Measurements from ENCODE around the gene SSR1.

Gene SSR1

DNA sequence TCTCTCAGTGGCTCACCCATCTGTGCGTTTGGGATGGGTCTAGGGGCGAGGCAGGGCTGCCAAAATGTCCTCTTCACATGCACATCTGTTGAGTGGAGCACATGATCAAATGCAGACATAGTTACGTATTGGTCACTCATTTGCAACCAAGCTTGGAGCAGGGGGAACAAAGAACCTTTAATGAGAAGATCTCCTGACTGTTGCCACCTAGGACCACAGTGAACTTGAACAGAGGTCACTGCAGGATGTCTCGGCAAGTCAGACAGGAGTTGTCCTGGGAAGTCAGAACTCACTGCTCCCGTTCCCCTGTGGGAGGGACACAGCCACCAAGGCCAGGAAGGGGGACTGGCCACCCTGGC, 73.4 kb downstream of the SSR1 start:
- no peak for DNase-seq (ENCODE audit: low read depth)

DNA sequence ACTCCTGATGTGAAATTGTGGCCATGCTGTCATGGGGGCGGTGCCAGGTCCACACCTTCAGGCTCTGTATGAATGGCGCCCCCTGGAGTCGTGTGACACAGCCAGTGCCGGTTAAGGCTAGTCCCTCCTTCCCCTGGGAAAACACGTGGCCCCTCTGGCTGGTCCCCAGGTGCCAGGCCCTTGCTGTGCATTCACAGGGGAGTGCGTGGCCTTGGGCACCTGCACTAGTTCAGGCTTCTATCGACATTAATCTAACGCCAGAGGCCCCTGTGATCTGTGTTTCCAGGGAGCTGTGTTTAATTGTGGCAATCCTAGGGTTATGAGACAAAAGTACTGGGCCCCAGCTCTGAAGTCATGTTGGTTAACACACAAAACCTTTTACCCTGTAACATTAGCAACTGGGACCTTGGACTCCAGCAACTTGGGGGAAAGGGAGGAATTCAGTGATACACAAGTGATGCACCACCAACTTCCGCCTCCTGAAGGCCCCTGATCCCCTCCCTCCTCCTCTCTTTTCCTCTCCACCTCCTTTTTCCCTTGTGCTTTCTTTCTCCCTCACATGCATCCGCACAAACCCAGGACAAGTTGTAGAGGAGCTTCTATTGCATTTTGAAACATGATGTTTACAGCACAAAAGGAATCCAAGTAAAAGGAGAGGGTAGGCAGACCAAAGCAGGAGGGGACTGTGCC, 74.0 kb downstream of the SSR1 start:
- peak; percentile 66 for DNase-seq (ENCODE audit: low read depth)

- DNase-seq (ENCODE audit: low read depth): no peak
Observed at GRCh38 chr6:7238526-7238899, 74.5 kb downstream of the SSR1 start.

DNA sequence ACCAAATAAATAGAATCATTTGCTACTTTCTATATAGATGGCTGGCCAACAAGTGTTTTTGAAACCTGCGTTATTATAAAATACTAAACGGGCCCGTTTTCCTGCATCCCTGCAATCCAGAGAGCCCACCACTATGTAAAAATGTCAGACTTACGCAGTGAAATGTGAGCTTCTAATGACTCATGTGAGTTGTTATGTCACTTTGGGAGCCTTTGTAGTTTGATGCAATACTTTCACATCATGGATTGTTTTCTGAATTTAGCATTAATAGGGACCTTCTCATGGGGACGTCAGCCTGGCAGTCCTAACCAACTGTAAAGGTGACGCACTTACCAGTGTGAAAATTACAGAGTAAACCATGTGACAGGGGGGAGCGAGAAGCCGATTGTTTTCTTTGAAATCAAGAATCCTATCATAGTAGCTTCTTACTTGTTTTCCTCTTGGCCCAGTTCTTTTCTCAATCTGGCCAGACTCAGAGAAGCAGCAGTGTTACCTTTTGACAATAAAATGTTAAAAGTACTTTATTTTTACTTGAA, 75.3 kb downstream of the SSR1 start:
- DNase-seq (ENCODE audit: low read depth): no peak

- DNase-seq (ENCODE audit: low read depth): no peak
Observed at GRCh38 chr6:7236306-7237209, 76.4 kb downstream of the SSR1 start.

GRCh38 chr6:7235712-7236305, 77.2 kb downstream of the SSR1 start:
- DNase-seq (ENCODE audit: low read depth): no peak

DNA sequence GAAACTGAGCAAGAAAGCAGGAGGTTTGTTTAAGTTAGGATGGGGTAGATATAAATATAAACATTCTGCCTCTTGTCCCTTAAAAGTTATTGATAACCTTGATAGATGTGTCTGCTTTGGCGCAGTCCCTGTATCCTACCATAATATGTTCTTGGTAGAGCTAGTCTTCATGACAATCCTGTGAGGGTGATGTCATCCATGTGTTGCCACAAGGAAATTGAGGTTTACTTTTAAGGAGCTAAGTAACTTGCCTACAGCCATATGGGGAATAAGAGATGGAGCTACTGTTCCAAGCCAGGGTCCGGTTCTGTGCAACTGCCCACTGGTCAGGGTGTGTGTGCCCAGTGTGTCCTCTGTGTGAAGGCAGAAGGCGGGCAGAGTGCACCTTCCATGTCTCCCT, 78.5 kb downstream of the SSR1 start:
- DNase-seq (ENCODE audit: low read depth): no peak

GRCh38 chr6:7232351-7232750, 80.6 kb downstream of the SSR1 start:
- DNase-seq (ENCODE audit: low read depth): no peak

- no peak for DNase-seq (ENCODE audit: low read depth)
Observed at GRCh38 chr6:7230956-7231713, 81.9 kb downstream of the SSR1 start.

DNA sequence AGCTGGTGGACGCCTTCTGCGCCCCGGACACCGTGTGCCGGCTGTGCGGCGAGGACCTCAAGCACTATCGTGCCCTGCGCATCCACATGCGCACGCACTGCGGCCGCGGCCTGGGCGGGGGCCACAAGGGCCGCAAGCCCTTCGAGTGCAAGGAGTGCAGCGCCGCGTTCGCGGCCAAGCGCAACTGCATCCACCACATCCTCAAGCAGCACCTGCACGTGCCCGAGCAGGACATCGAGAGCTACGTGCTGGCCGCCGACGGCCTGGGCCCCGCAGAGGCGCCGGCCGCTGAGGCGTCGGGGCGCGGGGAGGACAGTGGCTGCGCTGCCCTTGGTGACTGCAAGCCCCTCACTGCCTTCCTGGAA, 82.7 kb downstream of the SSR1 start:
- DNase-seq (ENCODE audit: low read depth): no peak

DNA sequence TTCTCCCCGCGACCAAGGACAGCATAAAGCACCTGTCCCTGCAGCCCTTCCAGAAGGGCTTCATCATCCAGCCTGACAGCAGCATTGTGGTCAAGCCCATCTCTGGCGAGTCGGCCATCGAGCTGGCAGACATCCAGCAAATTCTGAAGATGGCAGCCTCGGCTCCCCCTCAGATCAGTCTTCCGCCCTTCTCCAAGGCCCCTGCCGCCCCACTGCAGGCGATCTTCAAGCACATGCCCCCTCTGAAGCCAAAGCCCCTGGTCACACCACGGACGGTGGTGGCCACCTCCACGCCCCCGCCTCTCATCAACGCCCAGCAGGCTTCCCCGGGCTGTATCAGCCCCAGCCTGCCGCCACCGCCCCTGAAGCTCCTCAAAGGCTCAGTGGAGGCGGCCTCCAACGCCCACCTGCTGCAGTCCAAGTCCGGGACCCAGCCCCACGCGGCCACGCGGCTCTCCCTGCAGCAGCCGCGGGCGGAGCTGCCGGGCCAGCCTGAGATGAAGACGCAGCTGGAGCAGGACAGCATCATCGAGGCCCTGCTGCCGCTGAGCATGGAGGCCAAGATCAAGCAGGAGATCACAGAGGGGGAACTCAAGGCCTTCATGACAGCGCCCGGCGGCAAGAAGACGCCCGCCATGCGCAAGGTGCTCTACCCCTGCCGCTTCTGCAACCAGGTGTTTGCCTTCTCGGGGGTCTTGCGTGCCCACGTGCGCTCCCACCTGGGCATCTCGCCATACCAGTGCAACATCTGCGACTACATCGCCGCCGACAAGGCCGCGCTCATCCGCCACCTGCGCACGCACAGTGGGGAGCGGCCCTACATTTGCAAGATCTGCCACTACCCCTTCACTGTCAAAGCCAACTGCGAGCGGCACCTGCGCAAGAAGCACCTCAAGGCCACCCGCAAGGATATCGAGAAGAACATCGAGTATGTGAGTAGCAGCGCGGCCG, 83.3 kb downstream of the SSR1 start:
- DNase-seq (ENCODE audit: low read depth): no peak

GRCh38 chr6:7228662-7229375, 84.2 kb downstream of the SSR1 start:
- DNase-seq (ENCODE audit: low read depth): no peak

- DNase-seq (ENCODE audit: low read depth): no peak
Observed at GRCh38 chr6:7224731-7225130, 88.3 kb downstream of the SSR1 start.

DNA sequence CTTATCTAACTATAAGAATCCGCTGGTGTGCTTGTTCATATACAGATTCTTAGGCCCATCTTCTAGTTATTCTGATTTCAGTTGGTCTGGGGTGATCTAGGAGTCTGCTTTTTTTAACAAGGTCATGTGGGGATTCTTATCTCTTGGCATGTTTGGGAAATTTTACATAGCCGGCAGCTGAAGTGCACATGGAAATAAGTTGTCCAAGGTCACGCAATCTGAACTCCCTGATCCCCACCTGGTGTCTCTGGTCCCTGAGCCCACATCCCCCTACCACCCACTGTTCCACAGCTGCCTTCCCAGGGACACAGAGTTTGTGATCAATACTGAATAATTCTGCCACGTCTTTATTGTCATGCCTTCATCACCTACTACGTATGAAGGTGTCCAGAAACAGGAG, 90.8 kb downstream of the SSR1 start:
- DNase-seq (ENCODE audit: low read depth): no peak

- DNase-seq (ENCODE audit: low read depth): no peak
Observed at GRCh38 chr6:7219310-7219709, 93.7 kb downstream of the SSR1 start.

DNA sequence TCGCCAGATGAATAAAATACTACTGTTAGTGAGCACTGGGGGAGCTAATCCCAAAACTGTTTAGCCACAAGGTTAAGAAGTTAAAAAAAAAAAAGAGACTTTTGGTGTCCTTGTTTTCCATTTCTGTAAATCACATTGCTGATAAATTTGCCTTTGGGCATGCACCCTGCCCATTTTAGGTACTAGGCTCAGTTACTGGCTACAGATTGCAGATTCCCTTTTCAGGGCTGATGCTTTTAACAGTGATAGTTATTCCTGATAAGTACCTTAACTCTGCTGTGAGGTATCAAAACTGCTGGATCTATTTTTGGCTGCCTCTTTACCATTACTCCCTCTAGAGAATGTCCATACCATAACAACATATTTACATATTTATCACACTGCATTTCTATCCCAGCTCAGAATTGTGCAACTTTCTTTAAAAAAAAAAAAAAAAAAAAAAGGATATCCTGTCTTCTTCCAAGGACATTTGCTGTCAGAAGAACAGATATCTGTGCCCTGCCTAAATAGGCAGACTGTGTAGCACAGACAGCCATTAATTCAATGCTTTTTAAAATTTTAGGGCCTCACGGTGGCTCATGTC, 94.5 kb downstream of the SSR1 start:
- no peak for DNase-seq (ENCODE audit: low read depth)

All from stimulated activated CD8-positive, alpha-beta memory T cell treated with anti-CD3 and anti-CD28 coated beads, Interleukin-4, amount 100 ng/mL, for 24 hours (primary cell).